ENCODE measurements around the gene ZRANB1.

ZRANB1 gene

DNA sequence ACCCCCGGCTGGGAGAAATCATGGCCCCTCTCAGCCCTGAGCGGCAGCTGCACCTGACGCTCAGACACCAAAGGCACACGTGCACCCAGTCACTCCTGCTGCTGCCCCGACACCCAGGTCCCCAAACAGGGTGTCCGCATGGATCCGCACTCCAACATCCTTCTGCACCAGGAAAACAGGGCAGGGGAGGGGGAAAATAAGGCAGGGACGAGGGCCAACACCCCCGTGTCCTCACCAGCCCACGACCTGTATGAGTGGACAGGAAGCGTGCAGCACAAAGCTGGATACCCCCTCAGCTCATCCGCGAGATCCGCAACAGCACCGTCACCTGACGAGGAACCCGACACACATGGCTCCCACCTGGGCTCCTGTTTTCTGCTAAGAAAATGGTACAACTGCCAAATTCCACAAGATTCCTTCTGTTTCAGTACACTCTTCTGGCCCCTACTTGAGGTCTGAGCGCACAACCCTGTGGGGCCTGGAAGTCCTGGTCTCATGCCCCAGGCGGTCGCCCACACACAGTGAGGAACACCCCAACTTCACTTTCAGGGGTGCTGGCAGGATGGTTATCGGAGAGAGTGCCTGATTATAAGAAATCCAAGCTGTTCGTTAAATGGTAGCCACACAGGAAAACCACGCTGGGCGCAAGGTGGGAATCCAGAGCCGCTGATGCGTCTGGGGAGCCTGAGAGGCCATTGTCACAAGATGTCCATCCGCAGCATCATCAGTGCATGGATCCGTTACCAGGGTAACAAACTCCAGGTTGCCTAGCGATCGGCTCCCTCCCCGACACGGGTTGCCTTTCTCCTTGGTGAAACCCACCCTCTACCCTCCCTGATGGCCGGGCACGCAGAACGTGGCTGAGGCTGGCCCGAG, 63.6 kb downstream of the ZRANB1 start:
- no peak overlapping the region for H3K4me3 ChIP-seq (ENCODE audit: low read length)
- no peak for DNase-seq (ENCODE audit: low read depth)
- TF ChIP-seq, protein P1, sequence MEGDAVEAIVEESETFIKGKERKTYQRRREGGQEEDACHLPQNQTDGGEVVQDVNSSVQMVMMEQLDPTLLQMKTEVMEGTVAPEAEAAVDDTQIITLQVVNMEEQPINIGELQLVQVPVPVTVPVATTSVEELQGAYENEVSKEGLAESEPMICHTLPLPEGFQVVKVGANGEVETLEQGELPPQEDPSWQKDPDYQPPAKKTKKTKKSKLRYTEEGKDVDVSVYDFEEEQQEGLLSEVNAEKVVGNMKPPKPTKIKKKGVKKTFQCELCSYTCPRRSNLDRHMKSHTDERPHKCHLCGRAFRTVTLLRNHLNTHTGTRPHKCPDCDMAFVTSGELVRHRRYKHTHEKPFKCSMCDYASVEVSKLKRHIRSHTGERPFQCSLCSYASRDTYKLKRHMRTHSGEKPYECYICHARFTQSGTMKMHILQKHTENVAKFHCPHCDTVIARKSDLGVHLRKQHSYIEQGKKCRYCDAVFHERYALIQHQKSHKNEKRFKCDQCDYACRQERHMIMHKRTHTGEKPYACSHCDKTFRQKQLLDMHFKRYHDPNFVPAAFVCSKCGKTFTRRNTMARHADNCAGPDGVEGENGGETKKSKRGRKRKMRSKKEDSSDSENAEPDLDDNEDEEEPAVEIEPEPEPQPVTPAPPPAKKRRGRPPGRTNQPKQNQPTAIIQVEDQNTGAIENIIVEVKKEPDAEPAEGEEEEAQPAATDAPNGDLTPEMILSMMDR (IDR thresholded peaks at IDR 0.05; ENCODE audit: insufficient read depth, low read depth, low read length, missing control alignments): no peak

DNA sequence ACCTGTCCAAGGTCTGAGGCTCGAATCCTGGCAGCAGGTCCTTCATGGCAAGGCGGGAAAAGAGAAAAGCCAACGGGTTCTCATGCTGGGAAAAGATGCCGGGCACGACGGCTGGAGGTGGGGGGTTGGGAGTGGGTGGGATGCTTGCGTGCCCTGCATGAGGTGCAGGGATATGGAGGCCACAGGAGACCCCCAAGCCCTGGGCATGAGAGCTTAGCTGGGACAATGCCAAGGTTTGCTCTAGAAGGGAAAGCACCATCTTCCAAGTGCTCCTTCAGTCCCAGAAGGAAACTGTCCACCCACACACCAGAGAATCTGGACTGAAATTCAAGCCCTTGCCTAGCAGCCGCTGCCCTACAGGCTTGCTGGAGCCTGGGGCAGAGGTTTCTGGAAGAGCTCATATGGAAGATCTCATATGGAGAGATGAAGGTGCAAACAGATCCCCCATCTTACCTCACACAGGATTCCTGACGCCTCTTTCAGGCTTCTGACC, 64.3 kb downstream of the ZRANB1 start:
- TF ChIP-seq, protein P1 (IDR thresholded peaks at IDR 0.05; ENCODE audit: insufficient read depth, low read depth, low read length, missing control alignments): no peak
- no peak for DNase-seq (ENCODE audit: low read depth)
- no peak overlapping the region for H3K4me3 ChIP-seq (ENCODE audit: low read length)

DNA sequence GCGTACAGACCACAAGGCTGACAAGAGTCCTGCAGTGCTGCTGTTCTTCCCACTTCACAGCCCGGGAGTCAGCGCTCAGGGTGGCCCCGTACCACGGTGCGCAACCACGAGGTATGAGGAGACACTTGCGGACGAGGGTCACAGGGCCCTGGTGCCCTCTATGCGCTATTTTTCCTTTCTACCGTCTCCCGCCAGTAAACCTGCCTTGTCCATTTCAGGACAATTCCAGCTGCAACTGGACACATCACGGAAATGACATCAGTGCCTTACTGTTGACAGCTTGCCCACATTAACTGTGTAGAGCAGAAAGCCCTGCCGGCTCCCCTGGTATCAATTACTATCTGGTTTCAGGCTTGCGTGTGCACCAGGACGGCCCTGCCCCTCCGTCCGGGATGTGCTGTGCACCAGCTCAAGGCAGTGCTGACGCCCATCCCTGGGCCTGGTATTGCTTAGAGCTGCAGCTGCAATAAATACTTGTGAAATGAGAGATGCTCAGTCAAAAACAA, 65.1 kb downstream of the ZRANB1 start:
- TF ChIP-seq, protein P1 (IDR thresholded peaks at IDR 0.05; ENCODE audit: insufficient read depth, low read depth, low read length, missing control alignments): no peak
- DNase-seq (ENCODE audit: low read depth): no peak
- H3K4me3 ChIP-seq (ENCODE audit: low read length): no peak overlapping the region

GRCh38 chr10:125007436-125007835, 65.5 kb downstream of the ZRANB1 start:
- no peak overlapping the region for H3K4me3 ChIP-seq (ENCODE audit: low read length)
- no peak for DNase-seq (ENCODE audit: low read depth)
- TF ChIP-seq, protein P1 (IDR thresholded peaks at IDR 0.05; ENCODE audit: insufficient read depth, low read depth, low read length, missing control alignments): no peak

GRCh38 chr10:125008689-125009638, 67.0 kb downstream of the ZRANB1 start:
- no peak overlapping the region for H3K4me3 ChIP-seq (ENCODE audit: low read length)
- TF ChIP-seq, protein P1 (IDR thresholded peaks at IDR 0.05; ENCODE audit: insufficient read depth, low read depth, low read length, missing control alignments): no peak
- peak; percentile 68 for DNase-seq (ENCODE audit: low read depth)

- DNase-seq (ENCODE audit: low read depth): no peak
- TF ChIP-seq, protein P1 (IDR thresholded peaks at IDR 0.05; ENCODE audit: insufficient read depth, low read depth, low read length, missing control alignments): no peak
These were observed 67.8 kb downstream of the ZRANB1 start for GRCh38 chr10:125009661-125010161.

More at GRCh38 chr10:125009661-125010161, 67.8 kb downstream of the ZRANB1 start:
- H3K4me3 ChIP-seq (ENCODE audit: low read length): no peak overlapping the region
